ENCODE results near the gene CAMKMT. TPM values are rescaled to one million over a fixed set of nuclear protein-coding genes. Genes with fewer than 3 reads are reported as not detected.

The CAMKMT gene
- total RNA-seq, 2 experiments from 2014 or later: 11.2 to 12.7 TPM

DNA sequence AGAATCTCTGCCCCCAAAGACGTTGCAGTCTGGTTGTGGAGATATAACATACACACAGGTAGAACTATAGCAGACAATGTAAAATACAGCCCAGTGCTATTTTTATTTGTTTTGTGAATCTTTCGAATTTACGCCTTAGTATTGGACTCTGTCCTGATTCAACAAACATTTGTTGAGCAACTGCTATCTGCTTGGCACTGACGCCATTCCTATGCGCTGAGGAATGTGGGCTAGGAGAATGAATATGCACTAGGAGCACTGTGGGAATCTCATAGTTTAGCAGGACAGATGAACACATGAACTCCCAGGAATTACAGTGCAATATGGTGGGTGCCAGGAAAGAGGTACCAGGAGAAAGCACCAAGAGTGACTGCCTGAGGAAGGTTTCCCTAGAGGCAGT is 398.1 kb downstream of the CAMKMT start:
- ChIA-PET CTCF (no interaction called here), POLR2A (no interaction called here)
- Mint-ChIP-seq H3K27me3 (ENCODE audit: low read depth) (peaks cover 6% of the 10 kb centered on the region), H3K27ac (no peak overlapping the region), H3K4me1 (ENCODE audit: low read depth) (peaks cover 3% of the 10 kb centered on the region), H3K4me3 (no peak overlapping the region), H3K36me3 (ENCODE audit: low read depth) (no peaks in the 10 kb centered on the region), H3K9me3 (ENCODE audit: insufficient read depth) (no peaks in the 10 kb centered on the region)
- DNase-seq (no peak), ATAC-seq (no peak)

DNA sequence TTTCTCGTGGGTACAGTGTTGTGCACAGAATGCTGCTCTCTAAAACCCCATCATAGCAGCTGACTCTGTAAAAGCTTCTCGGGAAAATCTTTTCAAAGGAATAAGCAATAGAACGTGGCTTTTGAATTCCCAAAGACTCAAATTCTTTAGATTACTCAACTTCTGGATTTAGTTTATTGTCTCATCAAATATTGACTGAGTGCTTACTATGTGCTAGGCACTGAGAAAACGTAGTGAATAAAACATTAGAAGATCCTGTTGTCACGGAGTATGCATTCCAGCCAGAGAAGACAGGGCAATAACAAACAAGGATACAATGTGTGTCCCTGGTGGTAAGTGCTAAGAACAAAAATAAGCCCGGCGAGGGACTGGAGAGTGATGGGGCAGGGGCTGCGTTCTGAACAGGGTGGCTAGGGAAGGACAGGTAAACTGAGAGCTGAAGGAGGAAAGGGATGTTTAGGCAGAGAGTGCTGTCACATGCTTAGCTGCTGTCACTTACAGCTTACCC is 401.6 kb downstream of the CAMKMT start:
- DNase-seq: no peak
- H3K9me3 Mint-ChIP-seq (ENCODE audit: insufficient read depth): no peaks in the 10 kb centered on the region
- ATAC-seq: no peak
- no peaks in the 10 kb centered on the region for H3K36me3 Mint-ChIP-seq (ENCODE audit: low read depth)
- no peak overlapping the region for H3K4me3 Mint-ChIP-seq
- H3K27ac Mint-ChIP-seq: no peak overlapping the region
- ChIA-PET CTCF (interaction anchor here (1.4 kb wide), 1 partner anchor 95 kb away, joined by 5 read pairs; no protein-coding TSS in a partner anchor), POLR2A (no interaction called here)
- H3K27me3 Mint-ChIP-seq (ENCODE audit: low read depth): peaks cover 13% of the 10 kb centered on the region
- peaks cover 3% of the 10 kb centered on the region for H3K4me1 Mint-ChIP-seq (ENCODE audit: low read depth)

- Mint-ChIP-seq H3K4me1 (ENCODE audit: low read depth) (no peaks in the 10 kb centered on the region), H3K4me3 (no peak overlapping the region), H3K27me3 (ENCODE audit: low read depth) (peaks cover 16% of the 10 kb centered on the region), H3K9me3 (ENCODE audit: insufficient read depth) (no peaks in the 10 kb centered on the region), H3K36me3 (ENCODE audit: low read depth) (no peaks in the 10 kb centered on the region), H3K27ac (no peak overlapping the region)
- ChIA-PET CTCF (interaction anchor here (0.9 kb wide), 1 partner anchor 287 kb away, joined by 3 read pairs; no protein-coding TSS in a partner anchor), POLR2A (no interaction called here)
- ATAC-seq (no peak), DNase-seq (no peak)
These were observed 404.5 kb downstream of the CAMKMT start for GRCh38 chr2:44766220-44766619.

DNA sequence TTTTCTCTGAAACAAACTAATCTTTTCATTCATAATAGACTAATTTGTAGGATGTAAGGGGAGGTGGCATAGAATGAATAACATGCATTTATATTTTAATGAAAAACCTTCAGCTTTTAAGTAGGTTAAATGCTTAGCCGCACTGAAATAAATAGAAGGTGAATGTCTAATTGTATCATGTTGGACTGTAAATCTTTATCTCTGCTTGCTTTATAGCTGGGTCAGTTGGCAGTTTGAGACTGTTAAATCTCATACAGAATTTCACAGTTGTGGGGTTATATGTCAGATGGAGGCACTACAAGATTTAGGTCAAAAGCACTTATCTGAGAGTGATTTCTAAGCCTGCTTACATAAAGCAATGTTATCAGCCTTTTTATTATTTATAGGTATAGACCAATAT is 405.0 kb downstream of the CAMKMT start:
- Mint-ChIP-seq H3K36me3 (ENCODE audit: low read depth) (no peaks in the 10 kb centered on the region), H3K27ac (no peak overlapping the region), H3K27me3 (ENCODE audit: low read depth) (peaks cover 16% of the 10 kb centered on the region), H3K9me3 (ENCODE audit: insufficient read depth) (no peaks in the 10 kb centered on the region), H3K4me1 (ENCODE audit: low read depth) (no peaks in the 10 kb centered on the region), H3K4me3 (no peak overlapping the region)
- DNase-seq (no peak), ATAC-seq (no peak)
- ChIA-PET POLR2A (no interaction called here), CTCF (interaction anchor here (0.9 kb wide), 1 partner anchor 287 kb away, joined by 3 read pairs; no protein-coding TSS in a partner anchor)

GRCh38 chr2:44767691-44768090 is 405.9 kb downstream of the CAMKMT start:
- Mint-ChIP-seq H3K9me3 (ENCODE audit: insufficient read depth) (no peaks in the 10 kb centered on the region), H3K27me3 (ENCODE audit: low read depth) (peaks cover 16% of the 10 kb centered on the region), H3K4me3 (no peak overlapping the region), H3K27ac (no peak overlapping the region), H3K4me1 (ENCODE audit: low read depth) (no peaks in the 10 kb centered on the region), H3K36me3 (ENCODE audit: low read depth) (no peaks in the 10 kb centered on the region)
- DNase-seq (no peak), ATAC-seq (no peak)
- ChIA-PET CTCF (no interaction called here), POLR2A (no interaction called here)

DNA sequence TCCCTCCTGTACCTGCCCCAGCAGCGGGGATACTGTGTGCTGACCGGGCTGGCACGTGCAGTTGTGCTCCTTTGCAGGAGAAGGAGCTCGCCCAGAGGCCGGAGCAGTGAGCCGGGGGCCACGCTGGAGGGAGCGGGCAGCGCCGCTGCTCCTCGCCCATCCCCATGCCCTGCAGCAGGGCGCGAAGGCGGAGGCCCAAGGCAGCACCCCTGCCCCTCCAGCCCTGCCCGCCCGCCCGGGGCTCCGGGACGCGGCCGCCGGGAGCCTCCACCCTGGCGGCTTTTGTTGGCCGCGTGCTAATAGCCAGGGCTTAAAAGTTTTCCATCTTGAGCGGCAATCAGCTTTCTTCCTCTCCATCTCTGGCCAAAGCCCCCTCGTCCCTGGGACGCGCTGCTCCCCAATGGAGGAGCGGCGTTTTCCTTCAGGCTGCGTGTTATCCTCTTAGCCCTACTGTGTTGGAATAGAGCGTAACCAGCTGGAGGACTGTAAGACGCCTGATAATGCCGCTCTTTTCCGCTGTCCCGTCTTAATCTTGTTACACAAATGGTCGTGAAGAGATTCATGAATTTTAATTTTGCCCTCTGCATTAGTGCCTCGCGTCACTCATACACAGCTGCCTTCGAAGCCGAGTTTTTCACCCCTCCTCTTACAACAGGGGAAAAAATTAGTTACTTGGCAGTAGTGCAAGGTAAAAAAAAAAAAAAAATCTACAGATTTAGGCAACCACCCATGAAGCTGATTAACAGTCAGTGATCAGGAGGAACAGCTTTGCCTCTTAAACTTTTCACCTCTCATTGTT is 406.9 kb downstream of the CAMKMT start:
- ChIA-PET CTCF (no interaction called here), POLR2A (no interaction called here)
- DNase-seq (no peak), ATAC-seq (no peak)
- H3K4me1 Mint-ChIP-seq (ENCODE audit: low read depth): no peaks in the 10 kb centered on the region
- no peak overlapping the region for H3K27ac Mint-ChIP-seq
- H3K4me3 Mint-ChIP-seq: no peak overlapping the region
- H3K36me3 Mint-ChIP-seq (ENCODE audit: low read depth): no peaks in the 10 kb centered on the region
- H3K9me3 Mint-ChIP-seq (ENCODE audit: insufficient read depth): no peaks in the 10 kb centered on the region
- H3K27me3 Mint-ChIP-seq (ENCODE audit: low read depth): peaks cover 16% of the 10 kb centered on the region

DNA sequence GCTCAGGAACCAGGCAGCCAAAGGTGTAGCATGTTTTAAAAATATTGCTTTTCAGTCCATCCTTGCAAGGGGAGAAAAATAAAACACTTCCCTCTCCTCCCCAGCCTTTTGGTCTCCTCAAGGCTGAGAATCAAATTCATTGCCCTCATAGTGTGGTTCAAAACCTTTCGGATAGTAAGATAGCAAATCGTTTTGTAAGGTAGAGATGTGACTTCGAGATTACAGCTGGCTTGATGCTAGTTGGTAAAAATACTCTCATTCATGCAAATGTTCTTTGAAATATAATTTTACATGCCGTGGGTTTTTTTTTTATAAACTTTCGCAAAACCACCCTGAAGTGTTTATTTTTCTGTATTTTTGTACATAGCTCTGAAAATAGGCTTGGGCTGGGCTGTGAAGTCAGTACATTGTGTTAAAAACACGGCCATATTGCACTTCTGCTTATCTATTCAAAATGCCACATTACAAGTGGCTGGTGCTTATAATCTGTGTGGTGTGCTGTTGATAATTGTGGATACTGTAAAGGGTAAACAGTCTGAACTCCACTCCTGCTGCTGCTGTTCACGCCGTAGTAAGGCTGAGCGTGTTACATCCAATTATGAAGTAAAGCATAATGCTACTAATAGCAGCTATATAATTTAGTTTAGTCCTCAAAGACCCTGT is 407.7 kb downstream of the CAMKMT start:
- Mint-ChIP-seq H3K36me3 (ENCODE audit: low read depth) (no peaks in the 10 kb centered on the region), H3K4me1 (ENCODE audit: low read depth) (no peaks in the 10 kb centered on the region), H3K27ac (no peak overlapping the region), H3K4me3 (no peak overlapping the region), H3K27me3 (ENCODE audit: low read depth) (peaks cover 16% of the 10 kb centered on the region), H3K9me3 (ENCODE audit: insufficient read depth) (no peaks in the 10 kb centered on the region)
- CTCF ChIA-PET: interaction anchor here (1.7 kb wide), 1 partner anchor 290 kb away, joined by 5 read pairs; no protein-coding TSS in a partner anchor
- POLR2A ChIA-PET: no interaction called here
- ATAC-seq: no peak
- DNase-seq: no peak

- CTCF ChIA-PET: interaction anchor here (1.7 kb wide), 1 partner anchor 291 kb away, joined by 5 read pairs; no protein-coding TSS in a partner anchor
- H3K27ac Mint-ChIP-seq: no peak overlapping the region
- H3K36me3 Mint-ChIP-seq (ENCODE audit: low read depth): no peaks in the 10 kb centered on the region
- no peak overlapping the region for H3K4me3 Mint-ChIP-seq
- no peaks in the 10 kb centered on the region for H3K4me1 Mint-ChIP-seq (ENCODE audit: low read depth)
- H3K27me3 Mint-ChIP-seq (ENCODE audit: low read depth): peaks cover 19% of the 10 kb centered on the region
- ATAC-seq (no peak), DNase-seq (no peak)
- POLR2A ChIA-PET: no interaction called here
- H3K9me3 Mint-ChIP-seq (ENCODE audit: insufficient read depth): no peaks in the 10 kb centered on the region
These were observed 408.8 kb downstream of the CAMKMT start for GRCh38 chr2:44770221-44771195.

DNA sequence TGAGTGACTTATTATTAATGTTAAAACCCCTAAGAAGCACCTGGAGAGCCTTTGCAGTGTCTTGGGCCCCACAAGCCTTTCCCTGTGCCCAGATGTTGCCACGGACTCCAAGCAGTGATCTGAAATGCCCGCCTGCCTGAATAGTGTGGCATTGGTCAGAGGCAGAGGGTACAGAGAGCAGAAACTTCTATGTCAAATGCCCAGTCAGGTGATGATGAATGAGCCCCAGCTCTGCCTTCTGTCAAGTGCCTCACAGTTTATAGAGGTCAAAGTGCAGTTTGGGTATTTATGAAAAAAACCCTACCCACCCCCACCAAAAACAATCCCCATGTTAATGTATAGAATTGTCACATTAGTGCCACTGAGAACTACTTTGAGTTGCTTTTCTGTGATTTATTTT is 409.8 kb downstream of the CAMKMT start:
- H3K4me1 Mint-ChIP-seq (ENCODE audit: low read depth): no peaks in the 10 kb centered on the region
- no peak overlapping the region for H3K27ac Mint-ChIP-seq
- H3K4me3 Mint-ChIP-seq: no peak overlapping the region
- ATAC-seq: no peak
- H3K27me3 Mint-ChIP-seq (ENCODE audit: low read depth): peaks cover 19% of the 10 kb centered on the region
- no peaks in the 10 kb centered on the region for H3K36me3 Mint-ChIP-seq (ENCODE audit: low read depth)
- POLR2A ChIA-PET: no interaction called here
- no peak for DNase-seq
- CTCF ChIA-PET: no interaction called here
- H3K9me3 Mint-ChIP-seq (ENCODE audit: insufficient read depth): no peaks in the 10 kb centered on the region

- ChIA-PET POLR2A (no interaction called here), CTCF (interaction anchor here (1.2 kb wide), 1 partner anchor 293 kb away, joined by 3 read pairs; no protein-coding TSS in a partner anchor)
- DNase-seq (no peak), ATAC-seq (no peak)
- Mint-ChIP-seq H3K36me3 (ENCODE audit: low read depth) (no peaks in the 10 kb centered on the region), H3K27me3 (ENCODE audit: low read depth) (peaks cover 18% of the 10 kb centered on the region), H3K4me1 (ENCODE audit: low read depth) (no peaks in the 10 kb centered on the region), H3K27ac (no peak overlapping the region), H3K4me3 (no peak overlapping the region), H3K9me3 (ENCODE audit: insufficient read depth) (no peaks in the 10 kb centered on the region)
These were observed 410.4 kb downstream of the CAMKMT start for GRCh38 chr2:44772131-44772530.

DNA sequence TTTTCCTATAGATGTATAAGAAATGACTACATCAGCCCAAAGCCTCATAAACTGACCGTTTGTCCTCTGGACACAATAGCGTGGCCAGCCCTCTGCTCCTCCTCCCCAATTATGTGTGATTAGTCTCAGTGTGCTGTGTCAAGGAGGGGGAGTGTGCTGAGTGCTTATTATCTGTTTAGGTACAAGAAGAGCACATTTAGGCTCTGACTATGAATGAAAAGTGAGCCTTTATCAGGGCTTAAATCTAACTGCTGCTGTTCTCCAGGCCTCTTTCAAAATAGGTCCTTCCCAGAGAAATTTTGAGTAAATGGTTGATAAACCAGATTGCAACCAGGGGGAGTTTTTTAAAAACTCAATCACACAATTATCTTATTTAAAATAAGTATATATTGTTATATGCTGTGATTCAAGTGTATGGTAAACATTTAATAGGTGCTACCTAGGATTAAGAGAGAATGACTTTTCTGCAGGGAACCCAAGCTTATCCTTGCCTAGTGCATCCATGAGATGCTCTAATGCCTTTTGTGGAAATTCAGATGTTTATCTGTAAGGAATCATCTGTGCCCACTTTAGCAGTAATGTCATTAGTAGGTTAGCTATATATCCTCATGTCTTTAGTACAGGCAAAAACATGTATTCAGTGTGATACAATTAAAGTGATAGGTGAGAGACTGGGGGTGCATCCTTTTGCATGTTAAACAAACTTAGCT is 411.1 kb downstream of the CAMKMT start:
- Mint-ChIP-seq H3K27ac (no peak overlapping the region), H3K9me3 (ENCODE audit: insufficient read depth) (no peaks in the 10 kb centered on the region), H3K27me3 (ENCODE audit: low read depth) (peaks cover 16% of the 10 kb centered on the region), H3K4me3 (no peak overlapping the region), H3K36me3 (ENCODE audit: low read depth) (no peaks in the 10 kb centered on the region), H3K4me1 (ENCODE audit: low read depth) (peaks cover 3% of the 10 kb centered on the region)
- DNase-seq (no peak), ATAC-seq (no peak)
- POLR2A ChIA-PET: no interaction called here
- CTCF ChIA-PET: interaction anchor here (1.2 kb wide), 1 partner anchor 293 kb away, joined by 3 read pairs; no protein-coding TSS in a partner anchor

Measured in activated CD8-positive, alpha-beta T cell treated with anti-CD3 and anti-CD28 coated beads, Interleukin-2, amount 10 ng/mL, durations not matched to agents 7 days and 5 days (primary cell).